Duodenal mucosa (tissue), 2 donors: ENCODE measurements around the gene CDH13.

Experiments used
- H3K27ac ChIP-seq: one replicate; pipeline ENCODE4 v1.7.0; 2013; ENCODE audit warnings: low read depth, low read length
- H3K27me3 ChIP-seq, 2 donors: one replicate each; pipeline ENCODE4 v1.7.0; 2013; ENCODE audit warnings: low read length in 2 of 2, control low read depth in 1 of 2; ENCODE audit not compliant: insufficient read depth in 2 of 2, control insufficient read depth in 1 of 2
- H3K36me3 ChIP-seq, 2 donors: one replicate each; pipeline ENCODE4 v1.7.0; 2013; ENCODE audit warnings: low read length in 2 of 2, control low read depth in 1 of 2; ENCODE audit not compliant: insufficient read depth in 2 of 2, control insufficient read depth in 1 of 2
- H3K4me1 ChIP-seq, 2 donors: one replicate each; pipeline ENCODE4 v1.7.0; 2013; ENCODE audit warnings: low read length in 2 of 2, control low read depth in 1 of 2; ENCODE audit not compliant: insufficient read depth in 2 of 2, control insufficient read depth in 1 of 2
- H3K4me3 ChIP-seq, 2 donors: one replicate each; pipeline ENCODE4 v1.7.0; 2013; ENCODE audit warnings: low read length in 2 of 2, low read depth in 1 of 2
- H3K9ac ChIP-seq, 2 donors: one replicate each; pipeline ENCODE4 v1.7.0; 2013; ENCODE audit warnings: low read length in 2 of 2, low read depth in 1 of 2
- H3K9me3 ChIP-seq, 2 donors: one replicate each; pipeline ENCODE4 v1.7.0; 2013; ENCODE audit warnings: low read length in 2 of 2, control low read depth in 1 of 2; ENCODE audit not compliant: control insufficient read depth in 1 of 2

Gene CDH13

GRCh38 chr16:82792693-82793092, 165.9 kb downstream of the CDH13 start:
- Histone ChIP-seq H3K36me3 (no peaks in the 10 kb centered on the region), H3K9ac (no peak overlapping the region), H3K27ac (no peak overlapping the region), H3K9me3 (no peaks in the 10 kb centered on the region), H3K4me1 (no peaks in the 10 kb centered on the region), H3K4me3 (no peak overlapping the region), H3K27me3 (no peaks in the 10 kb centered on the region)

GRCh38 chr16:82793528-82794245, 166.9 kb downstream of the CDH13 start:
- no peaks in the 10 kb centered on the region for H3K36me3 ChIP-seq
- H3K4me3 ChIP-seq: no peak overlapping the region
- H3K9ac ChIP-seq: no peak overlapping the region
- H3K27ac ChIP-seq: no peak overlapping the region
- H3K9me3 ChIP-seq: no peaks in the 10 kb centered on the region
- H3K4me1 ChIP-seq: no peaks in the 10 kb centered on the region
- no peaks in the 10 kb centered on the region for H3K27me3 ChIP-seq

GRCh38 chr16:82796047-82796446, 169.3 kb downstream of the CDH13 start:
- H3K4me3 ChIP-seq: no peak overlapping the region

GRCh38 chr16:82801361-82801760, 174.6 kb downstream of the CDH13 start:
- Histone ChIP-seq H3K4me1 (no peaks in the 10 kb centered on the region), H3K9me3 (no peaks in the 10 kb centered on the region), H3K4me3 (no peak overlapping the region), H3K36me3 (no peaks in the 10 kb centered on the region), H3K9ac (no peak overlapping the region), H3K27me3 (no peaks in the 10 kb centered on the region), H3K27ac (no peak overlapping the region)

More at GRCh38 chr16:82796047-82796446, 169.3 kb downstream of the CDH13 start:
- Histone ChIP-seq H3K9ac (no peak overlapping the region), H3K27ac (no peak overlapping the region), H3K36me3 (no peaks in the 10 kb centered on the region), H3K4me1 (no peaks in the 10 kb centered on the region), H3K9me3 (no peaks in the 10 kb centered on the region), H3K27me3 (no peaks in the 10 kb centered on the region)

GRCh38 chr16:82805866-82806265, 179.1 kb downstream of the CDH13 start:
- Histone ChIP-seq H3K36me3 (no peaks in the 10 kb centered on the region), H3K4me3 (no peak overlapping the region), H3K27me3 (no peaks in the 10 kb centered on the region), H3K4me1 (no peaks in the 10 kb centered on the region), H3K9ac (no peak overlapping the region), H3K27ac (no peak overlapping the region), H3K9me3 (no peaks in the 10 kb centered on the region)

GRCh38 chr16:82807311-82807710, 180.5 kb downstream of the CDH13 start:
- H3K4me1 ChIP-seq: no peaks in the 10 kb centered on the region
- no peak overlapping the region for H3K27ac ChIP-seq
- H3K36me3 ChIP-seq: no peaks in the 10 kb centered on the region
- H3K27me3 ChIP-seq: no peaks in the 10 kb centered on the region
- H3K4me3 ChIP-seq: no peak overlapping the region
- no peaks in the 10 kb centered on the region for H3K9me3 ChIP-seq
- no peak overlapping the region for H3K9ac ChIP-seq

- no peak overlapping the region for H3K27ac ChIP-seq
- no peaks in the 10 kb centered on the region for H3K27me3 ChIP-seq
- no peaks in the 10 kb centered on the region for H3K36me3 ChIP-seq
- no peak overlapping the region for H3K9ac ChIP-seq
- H3K4me3 ChIP-seq: no peak overlapping the region
- no peaks in the 10 kb centered on the region for H3K4me1 ChIP-seq
- H3K9me3 ChIP-seq: no peaks in the 10 kb centered on the region
These were observed 181.3 kb downstream of the CDH13 start for GRCh38 chr16:82808036-82808435.

GRCh38 chr16:82810077-82810476, 183.3 kb downstream of the CDH13 start:
- Histone ChIP-seq H3K27me3 (no peaks in the 10 kb centered on the region), H3K9ac (no peak overlapping the region), H3K36me3 (no peaks in the 10 kb centered on the region), H3K9me3 (no peaks in the 10 kb centered on the region), H3K27ac (no peak overlapping the region), H3K4me1 (no peaks in the 10 kb centered on the region), H3K4me3 (no peak overlapping the region)

GRCh38 chr16:82814059-82814458, 187.3 kb downstream of the CDH13 start:
- H3K9ac ChIP-seq: no peak overlapping the region
- no peaks in the 10 kb centered on the region for H3K4me1 ChIP-seq
- H3K27me3 ChIP-seq: no peaks in the 10 kb centered on the region
- no peaks in the 10 kb centered on the region for H3K9me3 ChIP-seq
- H3K36me3 ChIP-seq: no peaks in the 10 kb centered on the region
- H3K4me3 ChIP-seq: no peak overlapping the region
- H3K27ac ChIP-seq: no peak overlapping the region

GRCh38 chr16:82819286-82819685, 192.5 kb downstream of the CDH13 start:
- Histone ChIP-seq H3K9me3 (no peaks in the 10 kb centered on the region), H3K4me3 (no peak overlapping the region), H3K27ac (no peak overlapping the region), H3K9ac (no peak overlapping the region), H3K27me3 (no peaks in the 10 kb centered on the region), H3K4me1 (no peaks in the 10 kb centered on the region), H3K36me3 (no peaks in the 10 kb centered on the region)
